ENCODE results near the gene ZNF484. TPM values are rescaled to one million over a fixed set of nuclear protein-coding genes. Genes with fewer than 3 reads are reported as not detected.
A peak's percentile ranks its signal among the peaks of the same experiment; 100 is the strongest.

Gene ZNF484
- polyA plus RNA-seq, 3 donors: 1.1 to 2.7 (median 1.8) TPM

DNA sequence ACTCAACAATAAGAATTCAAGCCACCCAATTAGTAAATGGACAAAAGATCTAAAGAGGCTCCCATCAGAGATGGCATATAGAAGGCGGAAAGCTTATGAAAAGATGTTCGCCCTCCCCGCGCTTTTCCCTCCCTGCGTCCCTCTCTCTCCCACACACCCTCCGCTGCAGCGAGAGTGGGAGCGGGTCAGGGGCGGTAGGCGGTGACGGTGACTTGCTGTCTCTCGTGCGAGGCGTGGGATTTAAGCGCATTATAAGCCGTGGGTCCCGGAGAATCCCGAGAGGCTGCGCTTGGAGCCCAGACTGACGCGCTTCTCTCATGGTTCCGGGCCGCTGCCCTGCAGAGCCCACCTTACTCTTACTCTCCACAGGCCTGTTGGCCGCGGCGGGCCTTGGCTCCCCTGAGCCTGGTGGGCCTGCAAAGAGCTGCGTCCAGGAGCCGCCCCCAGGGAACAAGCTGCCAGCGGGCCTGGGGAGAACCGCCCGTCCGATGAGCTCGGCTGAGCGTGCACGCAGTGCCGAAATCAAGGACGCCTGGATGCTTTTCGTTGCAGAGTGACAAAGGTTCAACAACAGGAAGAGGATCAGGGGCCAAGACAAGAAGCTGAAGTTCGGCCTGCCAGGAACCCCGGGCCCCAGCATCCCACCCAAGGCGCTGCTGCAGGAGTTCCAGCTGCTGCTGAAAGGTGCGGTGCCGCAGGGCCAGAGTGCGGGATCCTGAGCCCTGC is 70.6 kb downstream of the ZNF484 start:
- Histone ChIP-seq H3K9ac (ENCODE audit: insufficient read depth, low read length, poor library complexity, severe bottlenecking) (no peak overlapping the region), H3K79me2 (ENCODE audit: insufficient read depth, low read length) (no peaks in the 10 kb centered on the region), H4K20me1 (ENCODE audit: insufficient read depth, low read length) (no peaks in the 10 kb centered on the region), H3K27ac (ENCODE audit: low read depth in 1 of 2, low read length in 2 of 2) (no peak overlapping the region), H3K4me1 (ENCODE audit: control insufficient read depth in 1 of 2, insufficient read depth in 2 of 2, low read length in 2 of 2) (peaks cover 16 to 23% of the 10 kb centered on the region in 2 donors), H2AFZ (ENCODE audit: insufficient read depth, low read depth, low read length, poor library complexity, severe bottlenecking) (no peak overlapping the region), H3K27me3 (ENCODE audit: control insufficient read depth in 2 of 2, insufficient read depth in 2 of 2, low read length in 2 of 2) (peaks cover 64 to 83% of the 10 kb centered on the region in 2 donors), H3K9me3 (replicated peaks in 1 of 2; ENCODE audit: control insufficient read depth in 1 of 2, insufficient read depth in 1 of 2, low read length in 2 of 2) (peaks cover 0 to 26% of the 10 kb centered on the region in 2 donors), H3K4me3 (replicated peaks in 1 of 3; ENCODE audit: low read depth in 2 of 3, low read length in 3 of 3) (no peak overlapping the region), H3K4me2 (replicated peaks; ENCODE audit: extremely low read depth, low read length, poor library complexity, severe bottlenecking) (no peak overlapping the region), H3K36me3 (replicated peaks in 1 of 2; ENCODE audit: control insufficient read depth in 1 of 2, insufficient read depth in 2 of 2, low read length in 2 of 2) (no peaks in the 10 kb centered on the region)
- Mint-ChIP-seq H3K9me3 (peaks cover 0 to 12% (median 6%) of the 10 kb centered on the region in 7 donors), H3K36me3 (peaks cover 0 to 2% of the 10 kb centered on the region in 2 donors), H3K27me3 (ENCODE audit: low read depth in 3 of 3) (peaks cover 57 to 60% (median 59%) of the 10 kb centered on the region in 3 donors), H3K4me1 (peaks cover 16% of the 10 kb centered on the region), H3K27ac (no peak overlapping the region), H3K4me3 (peak overlapping the region in 1 of 2 donors; percentile 69)
- intact Hi-C loops (cut with micrococcal nuclease): no loop called here
- no peak for DNase-seq
- TF ChIP-seq, protein P1, sequence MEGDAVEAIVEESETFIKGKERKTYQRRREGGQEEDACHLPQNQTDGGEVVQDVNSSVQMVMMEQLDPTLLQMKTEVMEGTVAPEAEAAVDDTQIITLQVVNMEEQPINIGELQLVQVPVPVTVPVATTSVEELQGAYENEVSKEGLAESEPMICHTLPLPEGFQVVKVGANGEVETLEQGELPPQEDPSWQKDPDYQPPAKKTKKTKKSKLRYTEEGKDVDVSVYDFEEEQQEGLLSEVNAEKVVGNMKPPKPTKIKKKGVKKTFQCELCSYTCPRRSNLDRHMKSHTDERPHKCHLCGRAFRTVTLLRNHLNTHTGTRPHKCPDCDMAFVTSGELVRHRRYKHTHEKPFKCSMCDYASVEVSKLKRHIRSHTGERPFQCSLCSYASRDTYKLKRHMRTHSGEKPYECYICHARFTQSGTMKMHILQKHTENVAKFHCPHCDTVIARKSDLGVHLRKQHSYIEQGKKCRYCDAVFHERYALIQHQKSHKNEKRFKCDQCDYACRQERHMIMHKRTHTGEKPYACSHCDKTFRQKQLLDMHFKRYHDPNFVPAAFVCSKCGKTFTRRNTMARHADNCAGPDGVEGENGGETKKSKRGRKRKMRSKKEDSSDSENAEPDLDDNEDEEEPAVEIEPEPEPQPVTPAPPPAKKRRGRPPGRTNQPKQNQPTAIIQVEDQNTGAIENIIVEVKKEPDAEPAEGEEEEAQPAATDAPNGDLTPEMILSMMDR (IDR thresholded peaks at IDR 0.05): no peak
- WGBS (ENCODE audit: insufficient coverage): 12% methylated on average over 34 of the region's 44 CpGs

DNA sequence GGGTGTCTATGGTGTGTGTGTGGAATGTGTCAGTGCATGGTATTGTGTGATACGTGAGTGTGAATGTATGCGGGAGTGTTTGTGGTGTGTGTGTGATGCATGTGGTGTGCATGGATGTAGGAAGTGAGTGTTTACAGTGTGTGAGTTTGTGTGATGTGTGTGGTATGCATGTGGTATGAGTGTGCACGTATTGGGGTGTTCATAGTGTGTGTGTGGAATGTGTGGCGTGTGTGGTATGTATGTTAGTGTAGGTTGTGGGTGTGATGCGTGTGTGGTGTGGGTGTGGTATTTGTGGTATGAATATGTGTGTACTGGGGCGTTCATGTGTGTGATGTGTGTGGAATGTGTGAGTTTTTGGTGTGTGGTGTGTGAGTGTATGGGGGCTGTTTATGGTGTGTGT is 73.1 kb downstream of the ZNF484 start:
- Histone ChIP-seq H2AFZ (ENCODE audit: insufficient read depth, low read depth, low read length, poor library complexity, severe bottlenecking) (no peak overlapping the region), H3K36me3 (replicated peaks in 1 of 2; ENCODE audit: control insufficient read depth in 1 of 2, insufficient read depth in 2 of 2, low read length in 2 of 2) (no peaks in the 10 kb centered on the region), H3K4me3 (replicated peaks in 1 of 3; ENCODE audit: low read depth in 2 of 3, low read length in 3 of 3) (no peak overlapping the region), H4K20me1 (ENCODE audit: insufficient read depth, low read length) (no peaks in the 10 kb centered on the region), H3K27ac (ENCODE audit: low read depth in 1 of 2, low read length in 2 of 2) (no peak overlapping the region), H3K4me1 (ENCODE audit: control insufficient read depth in 1 of 2, insufficient read depth in 2 of 2, low read length in 2 of 2) (peaks cover 15 to 22% of the 10 kb centered on the region in 2 donors), H3K9ac (ENCODE audit: insufficient read depth, low read length, poor library complexity, severe bottlenecking) (no peak overlapping the region), H3K27me3 (ENCODE audit: control insufficient read depth in 2 of 2, insufficient read depth in 2 of 2, low read length in 2 of 2) (peaks cover 47 to 60% of the 10 kb centered on the region in 2 donors), H3K79me2 (ENCODE audit: insufficient read depth, low read length) (no peaks in the 10 kb centered on the region), H3K4me2 (replicated peaks; ENCODE audit: extremely low read depth, low read length, poor library complexity, severe bottlenecking) (no peak overlapping the region), H3K9me3 (replicated peaks in 1 of 2; ENCODE audit: control insufficient read depth in 1 of 2, insufficient read depth in 1 of 2, low read length in 2 of 2) (peaks cover 0 to 19% of the 10 kb centered on the region in 2 donors)
- intact Hi-C loops (cut with micrococcal nuclease): no loop called here
- TF ChIP-seq, protein P1 (IDR thresholded peaks at IDR 0.05): no peak
- Mint-ChIP-seq H3K36me3 (peaks cover 0 to 2% of the 10 kb centered on the region in 2 donors), H3K27ac (no peak overlapping the region), H3K9me3 (peaks cover 0 to 12% (median 5%) of the 10 kb centered on the region in 7 donors), H3K4me1 (peaks cover 12% of the 10 kb centered on the region), H3K4me3 (no peak overlapping the region), H3K27me3 (ENCODE audit: low read depth in 3 of 3) (peaks cover 44 to 48% (median 44%) of the 10 kb centered on the region in 3 donors)
- 94% methylated on average over 6 of the region's 6 CpGs for WGBS (ENCODE audit: insufficient coverage)
- DNase-seq: no peak

Measured in CD14-positive monocyte (primary cell).